CD14-positive monocyte (primary cell): ENCODE data around the gene WFS1. TPM values are rescaled to one million over a fixed set of nuclear protein-coding genes. Genes with fewer than 3 reads are reported as not detected.

ENCODE experiments used
- DNase-seq, 3 donors: peaks; one replicate each; pipeline ENCODE4 v3.0.0-alpha.2; 2011 to 2022
- H2AFZ ChIP-seq: 2 replicates; pipeline ENCODE4 v1.6.0; 2012; ENCODE audit warnings: mild to moderate bottlenecking, low read depth, low read length, inconsistent platforms; ENCODE audit not compliant: insufficient read depth, poor library complexity, severe bottlenecking
- H3K27ac ChIP-seq, 2 donors: 1 replicate in 1 of 2; 2 replicates in 1 of 2; pipeline ENCODE4 v1.5.1; 2012 to 2013; ENCODE audit warnings: low read length in 2 of 2, control low read depth in 1 of 2, inconsistent platforms in 1 of 2, low read depth in 1 of 2, mild to moderate bottlenecking in 1 of 2
- H3K27me3 ChIP-seq, 2 donors: one replicate each; pipeline versions ENCODE4 v1.6.0 to v1.6.1; 2011 to 2013; ENCODE audit warnings: low read length in 2 of 2; ENCODE audit not compliant: control insufficient read depth in 2 of 2, insufficient read depth in 2 of 2
- H3K36me3 ChIP-seq, 2 donors: replicated peaks in 1 of 2; 1 replicate in 1 of 2; 2 replicates in 1 of 2; pipeline versions ENCODE4 v1.5.1 to v1.6.1; 2012 to 2013; ENCODE audit warnings: low read length in 2 of 2, control low read depth in 1 of 2, inconsistent platforms in 1 of 2, mild to moderate bottlenecking in 1 of 2; ENCODE audit not compliant: insufficient read depth in 2 of 2, control insufficient read depth in 1 of 2
- H3K4me1 ChIP-seq, 2 donors: 1 replicate in 1 of 2; 2 replicates in 1 of 2; pipeline versions ENCODE4 v1.5.1 to v1.6.1; 2012 to 2013; ENCODE audit warnings: low read length in 2 of 2, control low read depth in 1 of 2, inconsistent platforms in 1 of 2, mild to moderate bottlenecking in 1 of 2, moderate library complexity in 1 of 2; ENCODE audit not compliant: insufficient read depth in 2 of 2, control insufficient read depth in 1 of 2
- H3K4me2 ChIP-seq: replicated peaks from 2 replicates; pipeline ENCODE3; 2012; ENCODE audit warnings: low read length, moderate library complexity, mild to moderate bottlenecking; ENCODE audit not compliant: poor library complexity, severe bottlenecking; ENCODE audit errors: extremely low read depth
- H3K4me3 ChIP-seq, 3 experiments: fragments of 200-600 bp in 1 of 3; sonication (generic) in 1 of 3; replicated peaks in 1 of 3; 1 replicate in 2 of 3; 2 replicates in 1 of 3; pipeline ENCODE4 v1.5.1; 2011 to 2013; ENCODE audit warnings: low read length in 3 of 3, mild to moderate bottlenecking in 3 of 3, control low read depth in 2 of 3, low read depth in 2 of 3, inconsistent platforms in 1 of 3, moderate library complexity in 1 of 3
- H3K79me2 ChIP-seq: 2 replicates; pipeline ENCODE4 v1.6.0; 2012; ENCODE audit warnings: mild to moderate bottlenecking, control low read depth, inconsistent platforms, low read length, moderate library complexity; ENCODE audit not compliant: insufficient read depth
- H3K9ac ChIP-seq: 2 replicates; pipeline ENCODE4 v1.6.0; 2017; ENCODE audit warnings: low read length, mild to moderate bottlenecking; ENCODE audit not compliant: insufficient read depth, poor library complexity, severe bottlenecking
- H3K9me3 ChIP-seq, 2 donors: replicated peaks in 1 of 2; 1 replicate in 1 of 2; 2 replicates in 1 of 2; pipeline versions ENCODE4 v1.5.1 to v1.6.1; 2012 to 2013; ENCODE audit warnings: low read length in 2 of 2, control low read depth in 1 of 2; ENCODE audit not compliant: control insufficient read depth in 1 of 2, insufficient read depth in 1 of 2
- H4K20me1 ChIP-seq: 2 replicates; pipeline ENCODE4 v1.6.0; 2012; ENCODE audit warnings: mild to moderate bottlenecking, low read length, control low read depth, moderate library complexity; ENCODE audit not compliant: insufficient read depth
- H3K27ac Mint-ChIP-seq, 7 donors: one replicate each; pipeline ENCODE4 v1.8.0; 2020; ENCODE audit warnings: mild to moderate bottlenecking in 7 of 7, mixed read lengths in 7 of 7, moderate library complexity in 6 of 7, inconsistent platforms in 2 of 7
- H3K27me3 Mint-ChIP-seq, 3 donors: one replicate each; pipeline ENCODE4 v1.8.0; 2021 to 2022; ENCODE audit warnings: low read depth in 3 of 3, mild to moderate bottlenecking in 3 of 3, mixed read lengths in 3 of 3, moderate library complexity in 3 of 3, inconsistent platforms in 1 of 3
- H3K36me3 Mint-ChIP-seq, 2 donors: one replicate each; pipeline ENCODE4 v1.8.0; 2020; ENCODE audit warnings: mixed read lengths in 2 of 2, inconsistent platforms in 1 of 2, mild to moderate bottlenecking in 1 of 2
- H3K4me1 Mint-ChIP-seq: one replicate; pipeline ENCODE4 v1.8.0; 2020; ENCODE audit warnings: mild to moderate bottlenecking, mixed read lengths
- H3K4me3 Mint-ChIP-seq, 2 donors: one replicate each; pipeline ENCODE4 v1.8.0; 2020; ENCODE audit warnings: mild to moderate bottlenecking in 2 of 2, mixed read lengths in 2 of 2, moderate library complexity in 1 of 2
- H3K9me3 Mint-ChIP-seq, 7 donors: one replicate each; pipeline ENCODE4 v1.8.0; 2020 to 2022; ENCODE audit warnings: mixed read lengths in 7 of 7, mild to moderate bottlenecking in 6 of 7, moderate library complexity in 6 of 7, inconsistent platforms in 2 of 7
- WGBS: methylation state at CpG from one replicate; pipeline ENCODE4 v1.1.5; 2013; ENCODE audit warnings: missing lambda C conversion rate; ENCODE audit not compliant: insufficient coverage; 5-methylcytosine and 5-hydroxymethylcytosine counted together
- intact Hi-C, 2 donors: fragments of 100-400 bp; cut with micrococcal nuclease; formaldehyde crosslinking; loops; one replicate each; pipeline versions ENCODE4 v1.15.0 to v1.15.1; 2023
- polyA plus RNA-seq, 3 donors: library from polyadenylated mRNA; depleted of rRNA in 1 of 3; unstranded in 2 of 3; stranded (reverse) in 1 of 3; fragments of 300-500 nt in 2 of 3; fragments of >200 nt in 1 of 3; fragmentation: Illumina TruSeq in 2 of 3; gene quantifications; 1 replicate in 2 of 3; 2 replicates in 1 of 3; pipeline ENCODE4 v1.2.3, GENCODE V29; 2012 to 2021
- TF ChIP-seq, protein P1 (sequence below): fragments of 200-600 bp; IDR thresholded peaks from one replicate; pipeline ENCODE4 v1.8.0; 2022; ENCODE audit warnings: antibody characterized with exemption, mild to moderate bottlenecking

WFS1 gene
- polyA plus RNA-seq, 3 donors, result 0.39 to 1.8 (median 0.93) TPM

DNA sequence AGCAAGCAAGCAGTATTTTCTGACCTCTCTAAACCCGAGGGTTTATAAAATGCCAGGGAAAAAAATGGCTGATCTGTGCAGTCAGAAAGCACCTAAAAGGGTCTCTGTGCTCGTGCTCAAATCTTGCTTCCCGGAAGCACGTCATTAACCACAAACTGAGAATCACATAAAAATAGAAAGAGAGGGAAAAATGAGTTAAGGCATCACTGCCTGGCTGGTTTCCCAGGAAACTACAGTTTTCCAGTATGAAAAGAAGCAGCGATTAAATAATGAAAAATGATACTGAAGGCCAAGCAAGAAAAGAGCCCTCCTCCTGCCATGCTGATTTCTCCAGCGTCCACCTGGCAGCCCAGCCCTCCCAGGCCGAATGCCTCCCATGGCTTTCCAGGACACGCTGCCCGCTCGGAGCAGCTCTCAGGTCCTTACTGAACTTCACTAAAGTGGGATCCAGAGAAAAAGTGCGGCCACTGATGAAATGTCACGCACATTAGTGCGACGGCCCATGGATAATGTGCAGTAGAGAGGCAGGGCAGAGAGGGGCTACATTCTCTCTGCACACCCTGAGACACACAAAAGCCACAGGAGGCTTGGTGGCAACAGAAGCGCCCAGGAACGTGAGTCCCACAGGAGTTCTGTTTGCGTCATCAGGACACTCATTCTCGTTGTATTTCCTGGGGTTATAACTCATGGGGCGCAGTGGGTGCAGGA, 80.4 kb downstream of the WFS1 start:
- H2AFZ ChIP-seq, result no peak overlapping the region
- DNase-seq, result no peak
- H3K36me3 ChIP-seq, result no peaks in the 10 kb centered on the region
- Mint-ChIP-seq H3K27ac (no peak overlapping the region), H3K4me3 (no peak overlapping the region), H3K9me3 (peaks cover 3 to 12% (median 8%) of the 10 kb centered on the region in 7 donors), H3K36me3 (no peaks in the 10 kb centered on the region), H3K27me3 (peaks cover 3 to 11% (median 5%) of the 10 kb centered on the region in 3 donors), H3K4me1 (no peaks in the 10 kb centered on the region)
- H3K4me3 ChIP-seq, result no peak overlapping the region
- no peak overlapping the region for H3K4me2 ChIP-seq
- H3K9me3 ChIP-seq, result peaks cover 0 to 8% of the 10 kb centered on the region in 2 donors
- no peaks in the 10 kb centered on the region for H3K79me2 ChIP-seq
- 89% methylated on average over 10 of the region's 19 CpGs for WGBS
- H3K27ac ChIP-seq, result no peak overlapping the region
- TF ChIP-seq, protein P1, sequence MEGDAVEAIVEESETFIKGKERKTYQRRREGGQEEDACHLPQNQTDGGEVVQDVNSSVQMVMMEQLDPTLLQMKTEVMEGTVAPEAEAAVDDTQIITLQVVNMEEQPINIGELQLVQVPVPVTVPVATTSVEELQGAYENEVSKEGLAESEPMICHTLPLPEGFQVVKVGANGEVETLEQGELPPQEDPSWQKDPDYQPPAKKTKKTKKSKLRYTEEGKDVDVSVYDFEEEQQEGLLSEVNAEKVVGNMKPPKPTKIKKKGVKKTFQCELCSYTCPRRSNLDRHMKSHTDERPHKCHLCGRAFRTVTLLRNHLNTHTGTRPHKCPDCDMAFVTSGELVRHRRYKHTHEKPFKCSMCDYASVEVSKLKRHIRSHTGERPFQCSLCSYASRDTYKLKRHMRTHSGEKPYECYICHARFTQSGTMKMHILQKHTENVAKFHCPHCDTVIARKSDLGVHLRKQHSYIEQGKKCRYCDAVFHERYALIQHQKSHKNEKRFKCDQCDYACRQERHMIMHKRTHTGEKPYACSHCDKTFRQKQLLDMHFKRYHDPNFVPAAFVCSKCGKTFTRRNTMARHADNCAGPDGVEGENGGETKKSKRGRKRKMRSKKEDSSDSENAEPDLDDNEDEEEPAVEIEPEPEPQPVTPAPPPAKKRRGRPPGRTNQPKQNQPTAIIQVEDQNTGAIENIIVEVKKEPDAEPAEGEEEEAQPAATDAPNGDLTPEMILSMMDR, result no peak
- no peaks in the 10 kb centered on the region for H3K27me3 ChIP-seq
- intact Hi-C loops, result no loop called here
- no peaks in the 10 kb centered on the region for H4K20me1 ChIP-seq
- no peak overlapping the region for H3K9ac ChIP-seq
- H3K4me1 ChIP-seq, result no peaks in the 10 kb centered on the region

DNA sequence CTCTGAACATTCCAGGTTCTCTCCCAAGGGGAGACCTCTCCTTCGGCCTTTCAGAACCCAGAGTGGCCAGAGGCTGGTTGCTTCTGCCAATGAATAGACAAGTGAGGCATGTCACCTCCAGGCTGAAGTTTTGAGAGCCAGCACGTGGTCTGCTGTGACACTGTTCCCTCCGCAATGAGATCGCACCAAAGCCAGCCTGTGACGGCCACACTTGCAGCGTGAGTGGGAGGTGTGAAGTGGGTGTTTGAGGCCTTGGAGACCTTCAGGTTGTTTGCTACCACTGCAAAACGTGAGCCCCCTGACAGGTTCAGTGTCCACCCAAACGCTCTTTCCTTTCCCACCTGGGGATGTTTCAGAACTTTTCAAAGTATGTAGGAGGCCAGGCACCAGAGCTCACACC, 81.0 kb downstream of the WFS1 start:
- peaks cover 2 to 7% (median 4%) of the 10 kb centered on the region in 7 donors for H3K9me3 Mint-ChIP-seq
- intact Hi-C loops, result no loop called here
- H3K4me3 Mint-ChIP-seq, result no peak overlapping the region
- no peaks in the 10 kb centered on the region for H3K36me3 Mint-ChIP-seq
- Histone ChIP-seq H3K4me3 (no peak overlapping the region), H4K20me1 (no peaks in the 10 kb centered on the region), H3K9me3 (peaks cover 0 to 4% of the 10 kb centered on the region in 2 donors), H3K4me2 (no peak overlapping the region), H2AFZ (no peak overlapping the region), H3K27ac (no peak overlapping the region), H3K79me2 (no peaks in the 10 kb centered on the region), H3K36me3 (no peaks in the 10 kb centered on the region), H3K9ac (no peak overlapping the region), H3K27me3 (no peaks in the 10 kb centered on the region), H3K4me1 (no peaks in the 10 kb centered on the region)
- peaks cover 5 to 12% (median 6%) of the 10 kb centered on the region in 3 donors for H3K27me3 Mint-ChIP-seq
- H3K4me1 Mint-ChIP-seq, result no peaks in the 10 kb centered on the region
- 75% methylated on average over 6 of the region's 8 CpGs for WGBS
- TF ChIP-seq, protein P1, result no peak
- no peak overlapping the region for H3K27ac Mint-ChIP-seq
- no peak for DNase-seq
